A673 (cell line): ENCODE data around the gene SRM.

Experiments used
- CTCF ChIP-seq: fragments of 300-800, 200-600 bp; sonication (generic); conservative IDR thresholded peaks from 2 replicates; pipeline ENCODE4 v1.5.1; 2017; ENCODE audit warnings: low read depth, mild to moderate bottlenecking, antibody characterized with exemption, low read length, moderate library complexity, mixed read lengths
- EZH2 ChIP-seq: fragments of 200-600 bp; sonication (generic); IDR thresholded peaks from 2 replicates; pipeline ENCODE4 v1.6.1; 2017; ENCODE audit warnings: borderline replicate concordance, low read depth, mild to moderate bottlenecking, mixed read lengths, antibody characterized with exemption, low read length; ENCODE audit not compliant: poor library complexity, severe bottlenecking

GRCh38 chr1:11056504-11056903 lies 3.3 kb downstream of the SRM start:
- no peak for TF ChIP-seq CTCF
- TF ChIP-seq EZH2 = no peak
